ENCODE data around the gene OR52B2.

The OR52B2 gene

GRCh38 chr11:6170226-6170625 is at the start of gene OR52B2:
Gene OR52B2 (minus strand): TSS chr11:6170326. CDS start chr11:6170326, 0 bp downstream.
- no peak for DNase-seq

GRCh38 chr11:6219359-6219758 is 49.2 kb upstream of the OR52B2 start:
- DNase-seq: peak; percentile 81

- DNase-seq: no peak
Measured at GRCh38 chr11:6217722-6218121, 47.6 kb upstream of the OR52B2 start.

GRCh38 chr11:6216501-6216900 is 46.4 kb upstream of the OR52B2 start:
- no peak for DNase-seq

GRCh38 chr11:6214530-6214929 is 44.4 kb upstream of the OR52B2 start:
- no peak for DNase-seq

GRCh38 chr11:6210274-6210955 is 40.3 kb upstream of the OR52B2 start:
- no peak for DNase-seq

GRCh38 chr11:6209801-6210200 is 39.7 kb upstream of the OR52B2 start:
- DNase-seq: no peak

- DNase-seq: no peak
Measured at GRCh38 chr11:6206456-6207180, 36.5 kb upstream of the OR52B2 start.

GRCh38 chr11:6205366-6205765 is 35.2 kb upstream of the OR52B2 start, which contains the start of gene C11orf42:
Gene C11orf42 (plus strand): TSS chr11:6205557. CDS start chr11:6205616, 59 bp downstream.
- DNase-seq: no peak

- no peak for DNase-seq
Measured at GRCh38 chr11:6204706-6205105, 34.6 kb upstream of the OR52B2 start.

GRCh38 chr11:6203327-6203726 is 33.2 kb upstream of the OR52B2 start:
- no peak for DNase-seq

GRCh38 chr11:6202041-6202440 is 31.9 kb upstream of the OR52B2 start:
- DNase-seq: no peak

GRCh38 chr11:6201481-6201880 is 31.4 kb upstream of the OR52B2 start:
- no peak for DNase-seq

GRCh38 chr11:6200975-6201374 is 30.8 kb upstream of the OR52B2 start:
- DNase-seq: no peak

GRCh38 chr11:6199174-6199810 is 29.2 kb upstream of the OR52B2 start, which contains the start of gene OR52W1:
Gene OR52W1 (plus strand): TSS chr11:6199224. CDS start chr11:6199224, 0 bp downstream.
- DNase-seq: no peak

- DNase-seq: no peak
Measured at GRCh38 chr11:6197466-6198200, 27.5 kb upstream of the OR52B2 start.

- DNase-seq: no peak
Measured at GRCh38 chr11:6196396-6196795, 26.3 kb upstream of the OR52B2 start.

GRCh38 chr11:6194065-6194581 is 24.0 kb upstream of the OR52B2 start:
- no peak for DNase-seq

- DNase-seq: no peak
Measured at GRCh38 chr11:6191742-6192141, 21.6 kb upstream of the OR52B2 start.

- DNase-seq: no peak
Measured at GRCh38 chr11:6175440-6175839, 5.3 kb upstream of the OR52B2 start.

- DNase-seq: no peak
Measured at GRCh38 chr11:6156628-6157359, 13.3 kb downstream of the OR52B2 start.

GRCh38 chr11:6152126-6152525 is 18.0 kb downstream of the OR52B2 start:
- DNase-seq: no peak
